HG03039 (cell line): Measurements from ENCODE around the gene ANXA4.
"Not testable (repeated sequence)": the region's sequence is repeated elsewhere in the genome, so short reads cannot be mapped to it uniquely, and the experiment has no call there.

Experiments
- ATAC-seq: cut with Tn5 transposase; IDR thresholded peaks from one replicate; pipeline ENCODE4 v1.9.1; 2021; ENCODE audit warnings: mild to moderate bottlenecking, moderate library complexity; ENCODE audit not compliant: unreplicated experiment

The ANXA4 gene

DNA sequence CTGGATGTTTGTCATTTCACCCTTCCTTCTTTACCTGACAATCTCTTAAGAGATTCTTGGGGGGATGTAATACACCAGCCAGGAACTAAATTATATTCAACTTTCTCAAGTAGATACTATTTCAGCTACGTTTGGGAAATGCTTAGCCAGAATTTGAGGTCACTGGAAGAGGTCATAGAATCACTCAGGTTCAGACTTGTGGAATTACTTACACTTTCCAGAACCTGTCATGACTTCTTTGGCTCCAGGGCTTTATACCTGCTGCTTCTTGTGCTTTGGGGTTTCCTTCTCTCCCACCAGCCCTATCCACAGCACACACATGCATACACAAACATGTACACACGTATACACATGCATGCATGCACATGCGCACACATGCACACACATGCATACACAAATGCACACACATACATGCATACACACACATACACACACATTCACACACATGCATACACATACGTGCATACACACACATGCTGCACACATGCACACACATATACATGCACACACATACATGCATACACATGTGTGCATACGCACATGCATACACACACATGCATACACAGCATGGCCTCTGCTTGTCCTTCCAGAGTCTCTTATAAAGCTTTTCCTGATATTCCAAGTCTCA lies 23.5 kb upstream of the ANXA4 start:
- ATAC-seq = no peak

- no peak for ATAC-seq
Measured at GRCh38 chr2:69720404-69720803, 21.5 kb upstream of the ANXA4 start.

GRCh38 chr2:69721022-69721421 lies 20.9 kb upstream of the ANXA4 start:
- ATAC-seq = no peak

DNA sequence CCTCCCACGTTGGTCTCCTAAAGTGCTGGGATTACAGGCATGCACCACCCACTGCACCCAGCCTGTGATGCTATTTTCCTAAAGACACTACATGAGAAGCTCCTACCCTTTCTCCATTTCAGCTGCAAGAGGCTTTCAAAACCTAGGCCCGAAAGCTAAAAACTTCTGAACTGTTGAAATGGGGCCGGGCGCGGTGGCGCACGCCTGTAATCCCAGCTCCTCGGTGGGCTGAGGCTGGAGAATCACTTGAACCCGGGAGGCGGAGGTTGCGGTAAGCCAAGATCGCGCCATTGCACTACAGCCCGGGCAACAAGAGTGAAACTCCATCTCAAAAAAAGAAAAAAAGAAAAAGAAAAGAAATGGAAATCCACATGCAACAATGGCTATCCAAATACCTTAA lies 18.1 kb upstream of the ANXA4 start:
- ATAC-seq = no peak

DNA sequence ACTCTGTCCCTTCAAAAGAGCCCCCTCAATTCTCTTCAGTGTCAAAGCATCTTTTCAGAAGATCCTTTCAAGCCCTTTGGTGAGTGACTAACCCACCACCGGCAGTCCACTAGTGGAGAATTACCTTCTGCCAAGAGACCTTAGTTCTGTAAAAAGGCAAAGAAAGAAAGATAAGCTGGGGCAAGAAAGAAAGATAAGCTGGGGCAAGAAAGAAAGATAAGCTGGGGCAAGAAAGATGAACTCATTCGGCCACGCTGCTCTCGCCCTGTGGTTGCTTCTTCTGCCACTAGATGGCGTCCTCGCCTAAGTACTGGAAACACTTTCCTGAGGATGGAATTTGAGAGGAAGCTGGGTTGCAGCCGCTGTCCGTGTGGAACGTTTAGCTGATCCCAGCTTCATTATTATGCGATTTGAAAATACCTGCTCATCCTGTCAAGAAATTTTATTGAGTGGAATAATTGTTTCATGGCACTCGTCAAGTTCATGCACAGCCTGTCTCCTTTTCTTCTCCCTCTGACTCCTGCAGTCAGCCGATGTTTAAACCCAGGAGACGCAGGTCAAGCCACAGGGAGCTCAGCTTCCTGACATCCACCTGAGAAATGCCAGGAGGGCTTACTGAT lies 17.3 kb upstream of the ANXA4 start:
- ATAC-seq = peak; percentile 64

- ATAC-seq = no peak
Measured at GRCh38 chr2:69725706-69726360, 16.1 kb upstream of the ANXA4 start.

- ATAC-seq = no peak
Measured at GRCh38 chr2:69729266-69729665, 12.7 kb upstream of the ANXA4 start.

DNA sequence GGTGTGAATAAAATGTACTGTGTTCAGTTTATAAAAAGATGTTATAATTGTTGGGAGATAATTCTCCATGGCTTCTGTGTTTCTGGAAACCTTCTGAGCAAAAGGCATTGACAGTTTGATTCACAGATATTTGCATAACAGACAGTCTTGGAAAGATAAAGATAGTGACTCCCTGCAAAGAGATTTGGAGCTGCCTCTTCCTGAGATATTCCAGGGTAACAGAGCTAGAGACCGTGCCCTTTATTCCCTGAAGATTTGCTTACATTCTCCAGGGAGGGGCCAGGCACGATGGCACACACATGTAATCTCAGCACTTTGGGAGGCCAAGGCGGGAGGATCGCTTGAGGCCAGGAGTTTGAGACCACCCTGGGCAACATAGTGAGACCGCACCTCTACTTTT lies 12.2 kb upstream of the ANXA4 start:
- ATAC-seq = no peak

GRCh38 chr2:69731147-69731970 lies 10.6 kb upstream of the ANXA4 start:
- no peak for ATAC-seq

GRCh38 chr2:69733342-69734034 lies 8.4 kb upstream of the ANXA4 start:
- ATAC-seq = no peak

- ATAC-seq = no peak
Measured at GRCh38 chr2:69734035-69734611, 7.8 kb upstream of the ANXA4 start.

DNA sequence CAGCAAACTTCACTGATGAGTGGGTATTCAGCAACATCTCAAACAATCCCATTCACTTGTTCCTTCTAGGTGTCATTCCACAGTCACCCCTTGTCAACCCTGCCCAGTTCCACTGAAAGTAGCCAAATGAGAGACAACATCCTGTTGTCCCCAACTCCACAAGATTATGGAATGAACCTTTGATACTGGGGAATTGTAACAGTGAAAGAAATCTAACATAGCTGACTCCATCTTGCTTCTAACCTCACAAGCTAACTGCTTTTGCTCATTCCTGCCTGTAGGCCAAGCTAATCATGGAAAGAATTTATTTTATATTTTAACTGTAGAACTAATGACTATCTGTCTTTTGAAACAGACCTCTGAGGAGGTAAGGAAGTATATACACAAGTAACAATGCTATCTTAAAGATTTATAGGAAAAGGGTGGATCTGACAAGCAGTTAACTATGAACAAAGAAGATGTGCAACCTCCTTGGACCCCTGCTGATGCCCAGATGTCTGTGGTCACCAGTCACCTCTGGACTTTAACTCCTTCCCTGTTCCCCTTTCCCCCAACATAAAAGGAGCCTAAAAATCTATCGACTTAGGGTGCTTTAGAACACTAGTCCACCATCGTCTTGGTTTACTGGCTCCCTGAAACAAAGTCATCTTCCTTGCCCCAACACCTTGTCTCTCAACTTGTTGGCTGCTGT lies 6.9 kb upstream of the ANXA4 start:
- no peak for ATAC-seq

DNA sequence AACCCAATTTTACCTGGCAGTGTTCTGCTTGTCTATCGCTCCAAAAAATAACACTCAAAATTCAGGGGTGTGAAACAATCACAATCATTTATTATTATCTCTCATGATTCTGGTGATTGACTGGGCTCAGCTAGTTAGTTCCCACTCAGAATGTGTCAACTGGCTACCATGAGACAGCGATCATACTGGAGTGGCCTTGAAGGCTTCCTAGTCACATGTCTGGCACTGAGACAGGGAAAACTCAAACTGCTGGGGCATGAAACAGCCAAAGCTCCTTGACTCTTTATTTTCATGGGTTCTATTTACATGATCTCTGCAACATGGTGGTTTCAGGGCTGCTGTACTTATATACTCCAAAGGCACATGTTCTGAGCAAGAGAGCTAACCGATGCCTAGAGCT lies 6.2 kb upstream of the ANXA4 start:
- no peak for ATAC-seq

DNA sequence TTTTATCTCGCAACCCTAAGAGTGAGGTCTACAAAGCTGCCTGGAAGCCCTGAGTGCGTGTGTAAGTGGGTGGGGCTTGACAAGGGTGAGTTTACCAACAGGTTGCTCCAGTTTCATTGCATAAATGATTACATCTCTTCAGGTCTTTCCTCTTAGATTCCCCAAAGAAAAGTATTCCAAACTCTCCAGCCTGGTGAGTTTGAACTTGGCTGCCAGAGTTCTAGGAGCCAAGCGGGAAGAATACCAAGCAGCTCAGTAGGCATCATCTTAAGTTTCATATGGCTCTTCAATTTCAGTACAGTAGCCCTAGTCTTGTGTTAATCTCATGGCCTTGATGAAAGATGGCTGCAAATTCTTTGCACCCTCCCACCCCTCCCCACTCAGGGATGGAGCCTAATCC lies 3.8 kb upstream of the ANXA4 start:
- not testable (repeated sequence) for ATAC-seq

DNA sequence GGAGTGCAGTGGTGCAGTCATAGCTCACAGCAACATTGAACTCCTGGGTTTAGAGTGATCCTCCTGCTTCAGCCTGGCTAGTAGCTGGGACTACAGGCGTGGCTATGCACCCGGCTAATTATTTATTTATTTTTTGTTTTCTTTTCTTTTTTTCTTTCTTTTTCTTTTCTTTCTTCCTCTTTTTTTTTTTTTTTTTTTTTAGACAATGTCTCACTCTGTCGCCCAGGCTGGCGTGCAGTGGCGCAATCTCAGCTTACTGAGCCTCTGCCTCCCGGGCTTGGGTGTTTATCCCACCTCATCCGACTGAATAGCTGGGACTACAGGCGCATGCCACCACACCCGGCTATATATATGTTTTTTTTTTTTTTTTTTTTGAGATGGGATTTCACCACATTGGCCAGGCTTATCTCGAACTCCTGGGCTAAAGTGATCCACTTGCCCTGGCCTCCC lies 1.4 kb upstream of the ANXA4 start:
- no peak for ATAC-seq

DNA sequence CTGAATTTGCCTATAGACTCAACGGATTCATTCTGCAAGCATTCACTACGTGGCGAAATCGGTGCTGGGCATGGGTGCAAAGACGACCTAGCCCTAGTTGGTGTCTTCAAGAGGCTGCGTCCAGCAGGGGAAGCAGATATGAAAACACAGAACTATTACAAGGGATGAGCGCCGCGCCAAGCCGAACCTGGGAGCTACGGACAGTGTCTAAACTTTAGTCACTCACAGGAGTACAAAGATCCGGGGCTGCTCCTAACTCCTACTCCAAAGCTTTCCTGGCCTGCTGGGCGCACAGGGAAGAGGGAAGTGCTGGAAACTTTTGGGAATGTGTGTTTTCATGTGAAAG lies 732 bp upstream of the ANXA4 start:
- no peak for ATAC-seq

- peak; percentile 1 for ATAC-seq
Measured at GRCh38 chr2:69742322-69742952, 503 bp downstream of the ANXA4 start.

- no peak for ATAC-seq
Measured at GRCh38 chr2:69743847-69744264, 1.9 kb downstream of the ANXA4 start.

DNA sequence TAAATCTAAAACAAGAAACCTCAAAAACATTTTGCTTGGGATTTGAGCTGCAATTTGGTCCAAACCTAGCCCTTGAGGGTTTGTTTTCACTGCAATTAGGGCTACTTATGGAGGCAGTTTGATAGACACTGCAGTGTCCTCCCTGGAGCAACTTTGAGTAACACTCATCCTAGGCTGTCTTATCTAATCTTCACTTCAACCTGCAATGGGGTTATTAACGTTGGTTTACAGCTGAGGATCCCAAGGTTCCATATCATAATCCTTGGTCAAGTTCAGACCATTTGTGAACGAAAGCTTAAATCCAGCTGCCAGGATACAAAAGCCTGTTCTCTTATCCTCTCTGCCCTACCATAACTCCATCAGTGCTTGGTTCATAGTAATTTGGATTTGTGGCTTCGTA lies 2.5 kb downstream of the ANXA4 start:
- no peak for ATAC-seq

DNA sequence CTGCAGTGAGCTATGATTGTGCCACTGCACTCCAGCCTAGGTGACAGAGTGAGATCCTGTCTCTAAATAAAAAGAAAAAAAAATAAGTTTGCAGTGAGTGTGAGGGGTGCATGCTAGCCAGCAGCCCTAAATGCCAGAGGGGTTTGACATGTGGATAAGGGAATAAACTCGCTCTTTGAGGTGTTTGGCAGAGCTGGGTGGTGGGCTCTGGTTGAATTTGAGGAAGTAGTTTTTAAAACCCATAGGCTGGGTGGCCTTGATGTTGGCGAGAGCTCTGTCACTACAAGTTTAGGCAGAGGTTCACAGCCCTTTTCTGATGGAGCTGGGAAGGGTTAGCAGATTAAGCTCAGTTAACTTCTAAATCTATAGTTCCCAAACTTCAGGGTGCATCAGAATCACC lies 3.1 kb downstream of the ANXA4 start:
- ATAC-seq = no peak
